ENCODE data around the gene ABCA4.
A peak's percentile ranks its signal among the peaks of the same experiment; 100 is the strongest.

Gene ABCA4

DNA sequence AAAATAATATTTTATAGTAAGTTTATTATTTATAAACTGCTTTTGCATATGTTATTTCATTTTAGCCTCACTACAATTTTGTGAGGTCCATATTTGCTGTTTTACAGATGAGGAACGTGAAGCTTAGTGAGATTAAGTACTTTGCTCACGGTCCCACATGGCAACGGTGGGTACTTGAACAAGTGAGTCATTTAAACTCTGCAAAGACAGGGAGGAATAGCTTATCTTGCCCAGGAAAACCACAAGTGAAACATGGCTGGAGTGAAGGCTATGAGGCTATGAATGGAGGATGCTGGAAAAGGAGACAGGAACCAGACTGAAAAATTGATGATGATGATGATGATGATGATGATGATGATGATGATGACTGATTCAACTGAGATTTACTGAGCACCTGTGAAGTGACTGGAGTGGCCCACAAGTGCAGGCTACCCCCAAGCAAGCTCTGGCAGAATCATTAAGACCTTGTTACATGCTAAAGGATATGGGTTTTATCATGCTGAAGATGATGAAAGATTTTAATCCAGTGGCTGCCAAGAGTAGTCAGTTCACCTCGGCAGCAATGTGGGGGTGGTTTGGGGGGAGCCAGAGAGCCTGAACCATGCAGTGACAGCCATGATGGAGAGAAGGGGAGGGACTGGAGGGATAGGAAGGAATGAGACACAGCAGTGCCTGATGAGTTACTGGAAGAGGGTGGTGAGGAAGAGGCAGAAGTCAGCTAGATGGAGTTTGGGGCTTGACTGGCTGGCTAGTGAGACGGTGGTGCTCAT, 1.4 kb upstream of the ABCA4 start:
- peak; percentile 24 for DNase-seq (ENCODE audit: low spot score)

DNA sequence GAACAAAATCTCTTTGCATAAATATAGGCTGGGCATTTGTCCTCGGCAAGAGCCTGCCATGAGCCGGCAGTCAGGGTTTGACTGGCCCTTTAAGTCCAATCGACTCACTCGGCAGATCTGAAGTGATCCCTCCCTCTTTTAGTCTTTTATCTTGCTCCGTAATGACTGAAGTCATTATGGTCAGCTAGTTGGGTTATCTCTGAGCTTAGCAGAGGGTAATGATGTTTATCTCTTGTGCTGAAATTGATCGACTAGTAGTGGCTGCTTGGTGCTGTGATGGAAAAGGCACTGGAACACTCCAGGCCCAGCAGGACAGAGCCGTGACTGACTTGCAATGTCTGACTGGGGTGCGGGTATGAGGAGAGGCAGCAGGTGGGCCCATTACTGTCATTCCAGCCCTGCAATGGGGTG, 468 bp upstream of the ABCA4 start:
- DNase-seq (ENCODE audit: low spot score), result no peak

- no peak for DNase-seq (ENCODE audit: low spot score)
Measured at GRCh38 chr1:94120570-94120901, 412 bp downstream of the ABCA4 start.

DNA sequence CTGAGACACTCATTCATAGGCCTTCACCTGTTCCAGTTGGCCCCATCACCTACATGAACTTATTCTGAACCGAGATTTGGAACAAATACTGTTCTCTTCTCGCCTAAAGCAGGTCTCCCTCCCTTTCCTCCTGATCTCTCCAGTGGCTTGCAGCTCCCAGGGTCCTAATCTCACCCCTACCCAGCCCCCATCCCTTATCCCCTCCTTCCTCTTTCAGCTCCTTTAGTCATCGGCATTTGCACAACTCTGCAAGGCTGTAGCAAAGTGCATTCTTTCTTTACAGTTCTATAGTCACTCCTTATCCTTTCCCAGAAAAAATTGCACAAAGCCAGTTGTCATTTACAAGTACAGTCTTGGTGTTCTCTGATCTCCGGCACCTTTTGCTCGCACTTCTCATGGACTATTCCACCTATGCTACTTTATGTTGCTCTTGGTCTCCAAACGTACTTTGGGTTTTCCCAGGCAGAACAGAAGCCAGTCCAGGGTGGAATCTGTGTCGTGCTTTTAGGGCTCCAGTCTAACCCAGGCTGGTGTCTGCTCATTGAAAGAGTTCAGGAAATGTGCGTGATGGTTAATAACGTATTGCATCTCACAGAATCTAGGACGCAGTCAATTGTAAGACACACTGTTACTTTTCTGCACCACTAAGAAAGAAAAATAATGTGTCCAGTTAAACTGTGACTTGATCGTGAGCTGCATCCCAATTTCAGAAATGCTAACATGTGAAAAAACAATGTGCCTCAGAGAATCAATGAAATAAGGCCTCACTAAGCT, 965 bp downstream of the ABCA4 start:
- no peak for DNase-seq (ENCODE audit: low spot score)

DNA sequence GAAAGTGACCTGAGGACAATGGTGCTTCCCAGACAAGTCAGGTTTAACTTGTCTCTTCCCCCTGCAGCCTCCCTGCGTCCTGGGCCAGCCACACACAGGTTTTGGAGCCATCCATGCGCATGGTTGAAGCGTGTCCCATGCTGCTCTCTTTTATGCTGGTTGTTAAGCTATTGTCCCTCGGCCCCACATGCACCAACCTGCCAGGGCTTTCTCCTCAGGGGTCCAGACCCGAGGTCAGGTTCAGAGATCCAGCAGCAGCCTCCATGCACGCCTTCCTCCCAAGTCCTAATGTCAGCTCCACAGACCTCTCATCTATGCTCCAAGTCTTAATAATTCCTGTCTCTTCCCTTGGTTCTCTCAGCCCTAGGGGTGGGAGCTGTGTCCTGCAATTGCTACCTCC, 1.6 kb downstream of the ABCA4 start:
- no peak for DNase-seq (ENCODE audit: low spot score)

GRCh38 chr1:94118471-94118870, 2.5 kb downstream of the ABCA4 start:
- no peak for DNase-seq (ENCODE audit: low spot score)

DNA sequence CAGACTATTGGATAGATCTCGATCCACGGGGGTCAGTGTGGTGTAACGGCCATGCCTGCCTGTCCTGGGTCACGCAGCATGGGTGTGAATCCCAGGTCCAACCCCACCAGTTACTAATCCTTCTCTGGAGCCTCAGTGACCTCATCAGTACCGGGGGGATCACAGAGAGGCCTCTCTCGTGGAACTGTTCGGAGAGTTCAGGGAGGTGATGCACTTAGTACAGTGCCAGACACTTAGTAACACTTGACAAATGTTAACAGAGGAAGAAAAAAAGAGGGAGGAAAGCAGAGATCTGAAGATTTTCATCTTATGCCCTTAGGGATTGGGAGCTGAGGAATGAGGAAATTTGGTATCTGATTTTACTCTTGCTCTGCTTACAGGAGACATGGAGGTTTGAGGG, 2.9 kb downstream of the ABCA4 start:
- peak; percentile 34 for DNase-seq (ENCODE audit: low spot score)

- no peak for DNase-seq (ENCODE audit: low spot score)
Measured at GRCh38 chr1:94117259-94117851, 3.6 kb downstream of the ABCA4 start.

DNA sequence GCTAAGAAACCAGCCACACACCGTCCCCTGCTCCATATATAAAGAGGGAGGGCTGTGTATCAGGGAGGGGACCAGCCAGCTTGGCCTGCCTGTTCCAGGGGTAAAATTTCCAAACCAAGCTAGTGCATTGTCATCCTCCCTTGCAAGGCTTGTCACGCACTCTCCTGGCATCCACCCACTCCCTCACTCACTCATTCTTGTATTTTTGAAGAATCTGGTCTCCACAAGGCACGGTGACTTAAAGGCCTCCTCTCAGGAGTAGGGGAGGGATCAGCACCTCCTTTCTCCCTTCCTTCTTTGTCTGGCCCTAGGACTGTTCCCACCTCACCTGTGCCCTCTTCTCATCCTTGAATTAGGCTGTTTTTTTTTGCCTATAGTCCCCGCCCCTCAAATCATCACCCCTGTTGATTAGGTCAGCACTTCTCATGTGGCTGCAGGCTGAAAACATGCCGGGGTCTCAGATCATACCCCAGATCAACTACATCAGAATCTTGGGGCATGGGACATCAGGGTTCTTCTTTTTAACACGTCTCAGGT, 5.0 kb downstream of the ABCA4 start:
- DNase-seq (ENCODE audit: low spot score), result no peak

DNA sequence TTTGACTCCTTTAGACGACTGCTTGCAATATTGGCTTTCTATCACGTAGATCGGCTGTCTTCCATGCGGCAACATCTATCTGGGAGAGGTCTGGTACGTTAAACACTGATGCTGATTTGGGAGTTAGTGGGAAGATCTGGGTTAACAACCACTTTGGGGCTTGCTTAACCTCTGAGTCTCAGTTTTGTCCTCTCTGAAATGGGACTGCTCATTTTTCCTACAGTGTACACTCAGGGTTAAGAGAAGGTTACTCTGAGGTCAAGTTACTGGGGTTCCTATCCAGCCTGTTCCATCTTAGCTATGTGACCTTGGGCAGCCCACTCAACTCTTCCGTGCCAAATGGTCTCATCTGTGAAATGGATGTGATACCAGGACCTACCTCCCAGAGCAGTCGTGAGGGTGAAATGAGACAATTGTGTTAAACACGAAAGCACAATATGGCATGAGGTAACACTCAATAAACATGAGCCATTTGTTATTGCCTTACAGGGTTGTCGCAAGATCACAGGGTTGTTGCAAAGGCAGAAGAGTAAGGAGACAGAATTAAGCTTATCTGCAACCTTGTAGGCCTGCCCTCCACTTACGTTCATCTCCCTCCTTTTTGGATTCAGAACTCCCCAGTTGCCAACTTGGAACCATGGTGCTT, 5.6 kb downstream of the ABCA4 start:
- DNase-seq (ENCODE audit: low spot score), result no peak

DNA sequence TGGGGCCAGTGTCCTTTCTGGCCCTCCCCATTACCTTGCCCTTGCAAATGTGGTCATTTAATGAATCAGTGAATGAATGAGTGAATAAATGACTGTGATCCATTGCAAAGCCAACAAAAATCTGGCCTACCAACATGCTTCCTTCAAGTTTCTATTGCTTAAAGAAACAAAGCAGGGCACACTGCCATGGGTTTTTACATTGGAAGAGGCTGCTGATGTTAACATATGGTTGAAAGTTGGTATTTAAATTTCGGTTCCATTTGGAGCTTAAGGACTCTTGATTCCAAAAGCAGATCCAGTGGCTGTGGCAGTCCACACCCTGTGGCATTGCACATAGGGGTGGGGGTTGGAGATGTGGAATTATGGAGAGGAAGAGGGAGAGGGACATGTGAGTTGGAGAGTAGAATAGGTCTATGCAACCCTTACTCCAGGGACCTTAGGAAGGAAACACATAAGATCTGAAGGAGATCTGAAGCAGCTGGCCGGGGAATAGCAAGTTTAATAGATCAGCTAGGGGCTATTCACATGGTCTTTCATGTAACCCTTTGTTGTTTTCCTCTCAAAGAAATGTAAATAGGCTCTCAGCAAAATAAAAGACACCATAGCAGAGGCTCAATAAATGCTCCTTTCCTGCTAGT, 7.2 kb downstream of the ABCA4 start:
- no peak for DNase-seq (ENCODE audit: low spot score)

GRCh38 chr1:94111879-94112278, 9.1 kb downstream of the ABCA4 start:
- DNase-seq (ENCODE audit: low spot score), result no peak

GRCh38 chr1:94110946-94111740, 9.8 kb downstream of the ABCA4 start:
- no peak for DNase-seq (ENCODE audit: low spot score)

DNA sequence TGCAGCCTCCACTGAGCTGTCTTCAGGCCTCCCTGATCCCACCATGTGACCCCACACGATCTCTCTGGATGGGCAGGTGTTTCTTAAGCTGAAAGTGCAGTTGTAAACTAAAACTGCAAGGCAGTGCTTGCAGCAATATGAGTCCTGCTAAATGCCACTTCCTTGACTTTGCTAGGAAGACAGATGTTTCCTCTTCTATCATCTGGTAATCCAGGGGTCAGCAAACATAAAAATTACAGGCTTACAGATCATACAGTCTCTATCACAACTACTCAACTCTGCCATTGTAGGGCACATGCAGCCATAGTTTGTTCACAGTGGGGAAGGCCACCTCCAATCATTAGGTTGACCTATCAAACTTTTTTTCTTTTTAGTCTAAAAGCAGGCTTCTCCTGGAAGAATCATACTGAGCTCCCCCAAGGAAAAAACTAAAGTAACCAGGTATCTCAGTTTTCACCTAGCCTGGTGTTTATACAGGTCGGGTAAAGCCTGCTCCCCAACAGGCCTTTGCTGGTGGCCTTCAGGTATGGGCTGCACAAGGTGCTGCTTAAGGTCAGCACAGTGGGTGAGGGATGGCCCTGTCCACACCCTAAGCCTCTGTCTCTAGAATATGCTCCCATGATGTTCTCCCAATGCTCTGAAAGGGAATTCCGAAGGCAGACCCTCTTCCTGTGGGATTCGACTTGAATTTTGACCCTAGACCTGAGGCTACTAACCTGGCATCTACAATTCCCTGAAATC, 10.8 kb downstream of the ABCA4 start:
- no peak for DNase-seq (ENCODE audit: low spot score)

- DNase-seq (ENCODE audit: low spot score), result no peak
Measured at GRCh38 chr1:94109478-94109877, 11.5 kb downstream of the ABCA4 start.

- no peak for DNase-seq (ENCODE audit: low spot score)
Measured at GRCh38 chr1:94107141-94107540, 13.8 kb downstream of the ABCA4 start.

DNA sequence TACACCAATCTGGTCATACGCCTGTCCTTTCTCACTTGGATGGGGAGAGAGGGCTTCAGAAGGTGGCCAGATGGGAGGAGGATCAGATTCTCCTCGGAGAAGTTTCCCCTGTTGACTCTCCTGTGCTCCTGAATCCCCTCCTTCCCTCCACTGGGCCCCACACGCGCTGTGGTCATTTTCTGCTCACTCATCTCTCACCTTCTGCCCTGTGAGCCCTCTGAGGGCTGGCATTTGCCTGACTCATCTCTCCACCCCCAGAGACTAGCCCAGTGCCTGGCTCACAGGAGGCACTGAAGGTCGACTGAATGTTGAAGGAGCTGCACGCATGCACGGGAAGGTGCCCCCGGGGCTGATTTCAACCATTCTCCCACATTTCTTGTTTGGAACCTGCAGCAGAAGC, 14.2 kb downstream of the ABCA4 start:
- DNase-seq (ENCODE audit: low spot score), result peak; percentile 77

- DNase-seq (ENCODE audit: low spot score), result peak; percentile 64
Measured at GRCh38 chr1:94105957-94106529, 14.9 kb downstream of the ABCA4 start.

GRCh38 chr1:94105581-94105952, 15.4 kb downstream of the ABCA4 start:
- no peak for DNase-seq (ENCODE audit: low spot score)

All from kidney tubule cell (primary cell).